ENCODE measurements around the gene OR5D18.

DNA sequence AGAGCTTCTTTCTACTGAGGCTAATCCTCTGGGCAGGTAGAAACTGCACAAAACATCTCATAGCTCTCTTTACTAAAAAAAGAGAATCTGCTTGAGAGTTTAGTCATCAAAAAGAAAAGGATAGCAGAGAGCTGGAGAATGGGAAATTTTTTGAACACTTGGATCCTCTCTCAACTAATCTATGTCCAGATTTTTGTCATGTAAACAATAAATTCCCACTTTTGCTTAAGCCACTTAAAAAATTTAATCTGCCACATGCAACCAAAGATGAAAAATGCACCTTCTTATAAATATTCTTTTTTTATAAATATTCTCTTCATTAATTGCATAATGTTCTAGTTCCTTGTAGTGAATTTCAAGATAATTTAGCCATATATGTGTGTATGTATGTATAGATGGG, 29.6 kb downstream of the OR5D18 start:
- TF ChIP-seq, protein P1, sequence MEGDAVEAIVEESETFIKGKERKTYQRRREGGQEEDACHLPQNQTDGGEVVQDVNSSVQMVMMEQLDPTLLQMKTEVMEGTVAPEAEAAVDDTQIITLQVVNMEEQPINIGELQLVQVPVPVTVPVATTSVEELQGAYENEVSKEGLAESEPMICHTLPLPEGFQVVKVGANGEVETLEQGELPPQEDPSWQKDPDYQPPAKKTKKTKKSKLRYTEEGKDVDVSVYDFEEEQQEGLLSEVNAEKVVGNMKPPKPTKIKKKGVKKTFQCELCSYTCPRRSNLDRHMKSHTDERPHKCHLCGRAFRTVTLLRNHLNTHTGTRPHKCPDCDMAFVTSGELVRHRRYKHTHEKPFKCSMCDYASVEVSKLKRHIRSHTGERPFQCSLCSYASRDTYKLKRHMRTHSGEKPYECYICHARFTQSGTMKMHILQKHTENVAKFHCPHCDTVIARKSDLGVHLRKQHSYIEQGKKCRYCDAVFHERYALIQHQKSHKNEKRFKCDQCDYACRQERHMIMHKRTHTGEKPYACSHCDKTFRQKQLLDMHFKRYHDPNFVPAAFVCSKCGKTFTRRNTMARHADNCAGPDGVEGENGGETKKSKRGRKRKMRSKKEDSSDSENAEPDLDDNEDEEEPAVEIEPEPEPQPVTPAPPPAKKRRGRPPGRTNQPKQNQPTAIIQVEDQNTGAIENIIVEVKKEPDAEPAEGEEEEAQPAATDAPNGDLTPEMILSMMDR (IDR thresholded peaks at IDR 0.05; ENCODE audit: borderline replicate concordance, extremely low read depth, low read length, poor library complexity, severe bottlenecking): no peak
- no peak for TF ChIP-seq EZH2 (IDR thresholded peaks at IDR 0.05; ENCODE audit: borderline replicate concordance, low read depth, low read length, severe bottlenecking)
